Activated T-helper 1 cell treated with Interleukin-2 at 50 U/mL for 16 hours (primary cell): ENCODE measurements around the gene PPP1R12A.
"Not testable (repeated sequence)": the region's sequence is repeated elsewhere in the genome, so short reads cannot be mapped to it uniquely, and the experiment has no call there.

Source experiments
- DNase-seq: peaks from one replicate; pipeline ENCODE4 v3.0.0-alpha.2; 2020; ENCODE audit warnings: low read depth

The PPP1R12A gene

DNA sequence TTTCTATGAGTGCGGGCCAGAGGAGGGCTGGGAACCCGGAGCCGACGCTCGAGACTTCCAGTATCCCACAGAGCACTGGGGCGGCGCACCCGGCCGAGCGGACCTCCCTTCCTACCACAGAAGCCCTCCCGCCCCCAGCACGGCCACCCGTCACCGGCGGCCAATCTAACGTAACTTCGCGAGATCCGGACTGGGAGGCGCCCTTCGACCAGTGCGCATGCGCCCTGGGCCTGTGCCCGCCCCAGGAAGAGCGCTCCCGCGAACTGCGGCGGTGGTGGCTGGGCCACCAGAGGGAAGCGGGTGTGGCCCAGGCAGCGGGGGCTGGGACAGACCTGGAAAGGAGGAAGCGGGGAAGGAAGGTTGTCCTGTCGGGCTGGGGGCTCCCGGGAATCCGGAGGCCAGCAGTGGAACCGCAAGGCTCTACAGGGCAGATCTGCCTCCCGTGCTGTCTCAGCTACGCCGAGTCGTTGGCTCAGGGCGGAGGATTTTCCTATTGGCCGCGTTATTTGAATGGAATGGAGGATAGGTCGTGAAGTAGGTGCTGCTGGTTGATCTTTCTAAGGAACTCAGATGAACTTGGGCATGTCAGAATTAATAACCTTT, at the start of gene PPP1R12A:
PPP1R12A (minus strand) TSS at position 77 of the 603 bp plus-strand sequence. CDS start 166 bp downstream, outside the sequence.
- DNase-seq, result peak; percentile 91

DNA sequence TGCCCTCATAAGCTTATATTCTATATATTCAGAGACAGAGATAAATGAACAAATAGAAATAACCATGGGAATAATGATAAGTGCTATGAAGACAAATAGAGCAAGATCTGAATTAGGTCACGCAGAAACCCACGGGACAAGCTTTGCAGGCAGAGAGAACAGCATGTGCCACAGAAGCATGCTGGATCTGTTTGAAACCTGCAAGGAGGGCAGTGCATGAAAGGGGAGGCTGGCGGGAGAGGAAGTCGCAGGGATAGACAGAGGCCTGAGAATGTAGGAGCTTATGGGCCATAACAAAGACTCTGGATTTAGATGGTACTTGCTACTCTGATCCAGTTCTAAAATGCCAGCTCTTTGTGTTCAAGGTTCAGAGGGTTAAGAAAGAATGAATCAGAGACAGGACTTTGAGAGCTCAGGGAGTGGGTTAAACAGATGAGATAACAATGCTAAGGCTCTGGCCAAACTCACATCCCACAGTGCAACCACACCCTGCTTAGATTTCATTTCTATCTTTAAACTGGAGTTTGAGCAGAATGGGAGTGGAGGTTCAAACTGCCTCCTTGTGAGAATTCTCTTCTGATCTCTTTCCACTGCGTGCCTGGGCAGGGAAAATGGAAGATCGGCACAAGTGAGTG, 49.2 kb upstream of the PPP1R12A start:
- no peak for DNase-seq

DNA sequence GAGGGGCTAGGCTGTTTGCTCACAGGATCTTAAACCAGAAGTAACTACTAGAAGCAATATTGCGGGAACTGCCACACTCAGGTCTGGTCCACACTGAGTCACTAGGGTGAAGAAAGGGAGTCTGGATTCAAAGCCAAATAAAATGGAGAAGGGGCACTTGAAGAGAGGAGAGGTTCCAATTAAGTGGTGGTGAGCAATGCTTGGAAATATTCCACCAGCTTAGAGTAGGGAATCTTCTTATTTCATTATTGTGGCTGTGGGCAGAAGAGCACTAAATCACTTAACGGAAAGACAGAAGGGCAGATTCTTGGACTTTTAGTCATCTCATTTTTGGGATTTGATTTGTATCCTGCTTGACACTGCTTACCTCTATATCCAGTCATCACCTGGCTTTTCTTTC, 48.6 kb upstream of the PPP1R12A start:
- no peak for DNase-seq

DNA sequence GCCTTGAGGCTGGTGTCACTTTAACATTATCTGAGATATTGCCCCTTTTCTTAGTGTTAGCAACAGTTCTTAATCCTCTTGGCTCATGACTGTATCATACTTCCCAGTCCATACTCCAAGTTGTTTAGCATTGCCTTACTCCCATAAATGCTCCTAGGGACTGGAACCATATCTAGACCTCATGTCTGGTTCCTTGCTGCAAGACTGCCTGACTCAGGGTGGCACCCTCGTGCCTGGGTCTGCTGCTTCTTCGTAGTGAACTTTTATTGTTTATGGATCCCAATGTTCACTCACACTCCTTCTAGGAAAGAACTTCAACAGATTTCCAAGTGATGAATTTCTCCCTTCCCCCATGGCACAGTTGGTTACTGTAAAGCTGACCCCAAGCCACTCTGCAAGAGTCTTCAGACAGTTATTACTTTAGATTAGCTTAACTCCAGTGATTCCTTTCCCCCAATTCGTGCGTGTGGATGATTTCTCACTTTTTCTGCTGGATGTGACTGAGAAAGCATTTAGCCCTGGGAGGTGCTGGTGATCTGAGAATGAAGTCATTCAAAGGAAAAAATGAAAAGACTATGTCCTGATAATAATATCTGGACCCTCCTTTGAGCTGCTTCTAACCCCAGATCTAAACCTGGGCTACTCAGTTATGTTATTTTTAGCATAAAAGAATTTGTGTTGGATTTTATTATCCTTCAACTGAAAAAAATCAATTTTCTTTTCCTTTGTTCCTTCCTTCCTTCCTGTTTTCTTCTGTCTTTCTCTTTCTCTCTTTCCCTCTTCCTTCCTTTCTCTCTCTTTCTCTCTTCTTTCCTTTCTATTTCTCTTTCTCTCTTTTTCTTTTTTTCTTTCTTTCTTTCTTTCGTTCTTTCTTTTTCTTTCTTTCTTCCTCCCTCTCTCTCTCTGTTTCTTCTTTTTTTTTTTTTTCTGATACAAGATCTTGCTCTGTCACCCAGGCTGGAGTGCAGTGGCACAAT, 47.5 kb upstream of the PPP1R12A start:
- DNase-seq, result no peak

DNA sequence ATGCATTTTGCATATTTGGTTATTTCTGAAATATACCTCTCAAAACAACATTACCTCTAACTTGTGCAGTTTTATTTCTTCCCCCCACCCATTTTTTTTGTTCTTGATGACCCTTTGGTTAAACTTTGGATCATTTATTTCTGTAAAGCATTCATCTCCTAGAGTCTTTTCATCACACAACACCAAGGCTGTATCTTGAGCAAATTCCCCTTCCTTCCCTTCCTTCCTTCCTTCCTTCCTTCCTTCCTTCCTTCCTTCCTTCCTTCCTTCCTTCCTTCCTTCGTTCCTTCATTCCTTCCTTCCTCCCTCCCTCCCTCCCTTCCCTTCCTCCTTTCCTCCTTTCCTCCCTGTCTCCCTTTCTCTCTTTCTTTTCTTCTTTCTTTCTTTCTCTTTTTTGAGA, 43.8 kb upstream of the PPP1R12A start:
- no peak for DNase-seq

DNA sequence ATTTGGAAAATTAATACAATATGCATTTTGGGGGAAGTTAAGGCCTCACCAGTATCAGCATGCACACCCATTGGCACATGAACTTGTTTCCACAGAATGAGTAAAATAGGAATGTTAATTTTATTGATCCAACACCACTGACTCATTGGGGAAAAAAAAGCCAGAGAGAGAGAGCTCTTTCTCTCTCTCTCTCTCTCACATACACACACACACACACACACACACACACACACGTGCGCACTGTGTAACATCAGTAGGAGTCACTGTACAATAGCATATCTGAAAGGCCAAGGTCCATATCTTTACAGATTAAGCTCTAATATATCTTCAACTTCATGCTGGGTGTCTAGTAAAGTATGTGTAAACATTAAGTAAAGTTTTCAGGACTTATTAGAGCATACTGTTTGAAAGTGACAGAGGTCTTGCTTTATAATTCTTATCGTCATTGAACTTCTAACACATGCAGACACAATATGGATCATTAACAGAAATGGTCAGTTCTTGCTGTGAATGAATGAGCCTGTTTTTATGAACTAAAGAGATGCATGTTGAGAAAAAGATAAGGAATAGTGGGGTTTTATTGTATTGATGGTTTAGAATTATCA, 43.1 kb upstream of the PPP1R12A start:
- not testable (repeated sequence) for DNase-seq

DNA sequence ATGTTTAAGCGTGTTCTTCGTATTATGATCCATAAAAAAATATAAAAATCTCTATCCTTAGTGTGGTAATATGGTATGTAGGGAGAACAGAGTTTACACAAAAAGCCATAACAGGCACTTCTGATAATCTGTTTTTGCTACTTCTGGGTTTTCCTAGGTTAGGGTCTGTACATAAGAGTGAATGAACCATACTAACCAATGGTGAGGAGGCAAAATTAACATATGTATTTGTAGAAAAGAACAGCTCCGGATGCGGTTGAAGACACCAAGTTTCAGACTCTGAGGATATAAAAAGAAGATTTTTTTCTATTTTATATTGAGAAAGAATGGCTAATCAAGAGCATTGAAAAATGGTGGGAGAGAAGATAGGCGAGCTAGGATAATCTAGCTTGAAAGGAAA, 40.2 kb upstream of the PPP1R12A start:
- DNase-seq, result no peak

DNA sequence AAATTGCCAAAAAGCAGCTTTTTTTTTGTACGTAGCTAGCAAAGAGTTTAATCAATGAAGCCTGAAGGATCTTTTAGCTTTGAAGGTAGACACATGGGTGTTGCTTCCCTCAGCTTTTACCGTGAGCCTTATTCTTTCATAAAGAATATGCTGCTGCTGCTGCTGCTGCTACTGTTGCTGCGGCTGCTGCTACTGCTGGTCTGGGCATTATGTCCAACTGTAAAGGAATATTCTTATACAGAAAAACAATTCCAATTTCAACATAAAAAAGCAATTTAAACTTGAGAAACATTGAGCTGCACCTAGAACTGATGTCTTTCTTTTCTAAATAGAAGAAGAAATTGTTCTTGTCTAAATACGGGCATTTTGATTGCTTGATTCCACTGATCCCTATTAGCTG, 38.9 kb upstream of the PPP1R12A start:
- no peak for DNase-seq

DNA sequence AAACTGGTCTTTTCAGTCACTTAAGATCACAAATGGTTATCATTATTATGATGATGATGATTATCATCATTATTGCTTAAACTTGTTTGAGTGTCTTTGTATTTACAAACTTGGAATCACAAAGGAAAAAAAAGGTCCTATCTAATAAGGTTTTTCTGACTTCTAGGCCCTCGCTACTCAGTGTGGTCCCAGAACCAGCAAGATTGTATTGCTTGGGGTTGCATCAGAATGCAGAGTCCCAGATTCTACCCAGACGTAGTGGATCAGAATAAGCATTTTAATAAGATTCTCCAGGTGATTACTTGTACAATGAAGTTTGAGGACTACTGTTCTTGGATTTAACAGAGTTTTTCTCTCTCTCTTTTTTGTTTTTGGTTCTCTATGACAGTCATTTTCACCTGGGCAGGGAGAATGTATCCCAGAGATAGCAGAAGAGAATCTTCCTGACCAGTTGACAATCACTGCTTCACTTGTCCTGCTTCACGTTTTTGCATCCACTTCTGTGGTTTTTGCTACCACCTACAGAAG, 29.3 kb upstream of the PPP1R12A start:
- no peak for DNase-seq

DNA sequence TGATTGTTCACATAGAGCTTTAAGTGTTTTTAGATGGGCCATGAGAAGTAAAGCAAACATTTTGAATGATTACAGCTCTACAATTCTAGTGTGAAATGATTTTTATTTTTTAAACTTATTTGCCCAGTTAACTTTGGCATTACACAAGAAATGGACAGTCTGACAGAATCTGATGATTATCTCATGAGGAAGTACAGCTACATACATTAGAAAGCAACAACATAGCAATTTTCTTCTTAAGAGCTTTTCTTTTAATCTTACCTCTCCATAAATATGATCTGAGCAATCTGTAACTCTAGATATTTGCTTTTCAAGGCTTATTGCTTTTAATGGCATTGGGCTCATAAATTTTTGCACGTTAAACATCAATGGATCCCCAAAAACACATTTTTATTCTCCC, 26.5 kb upstream of the PPP1R12A start:
- DNase-seq, result no peak

DNA sequence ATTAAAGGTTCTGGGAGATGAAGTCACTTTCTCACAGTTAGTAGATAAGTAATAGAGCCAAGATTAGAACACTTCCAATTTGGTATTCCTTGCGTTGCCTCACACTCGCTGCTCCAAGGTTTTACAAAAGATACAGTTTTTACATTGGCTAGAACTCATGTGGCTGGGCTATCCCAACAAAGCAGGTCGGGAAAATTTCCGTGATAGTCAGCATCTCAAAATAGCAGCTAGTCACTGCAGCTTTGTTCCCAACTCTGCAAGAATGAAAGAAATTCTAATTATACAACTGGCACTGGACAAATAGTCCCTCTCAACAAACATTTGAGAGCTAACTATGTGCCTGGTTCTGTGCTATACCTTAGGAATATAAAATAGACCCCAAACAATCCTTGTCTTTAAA, 24.6 kb upstream of the PPP1R12A start:
- no peak for DNase-seq

DNA sequence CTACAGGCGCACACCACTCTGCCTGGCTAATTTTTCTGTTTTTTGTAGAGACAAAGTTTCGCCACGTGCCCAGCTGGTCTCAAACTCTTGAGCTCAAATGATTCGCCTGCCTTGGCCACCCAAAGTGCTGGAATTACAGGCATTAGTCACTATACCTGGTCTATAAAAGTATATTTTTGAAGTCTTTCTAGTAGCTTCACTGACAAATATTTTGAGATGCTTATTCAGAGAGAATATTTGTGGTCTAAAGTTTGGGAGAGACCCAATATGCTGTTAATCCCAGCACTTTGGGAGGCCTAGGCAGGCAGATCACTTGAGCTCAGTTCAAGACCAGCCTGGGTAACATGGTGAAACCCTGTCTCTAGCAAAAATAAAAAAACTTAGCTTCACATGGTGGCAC, 22.0 kb upstream of the PPP1R12A start:
- no peak for DNase-seq

DNA sequence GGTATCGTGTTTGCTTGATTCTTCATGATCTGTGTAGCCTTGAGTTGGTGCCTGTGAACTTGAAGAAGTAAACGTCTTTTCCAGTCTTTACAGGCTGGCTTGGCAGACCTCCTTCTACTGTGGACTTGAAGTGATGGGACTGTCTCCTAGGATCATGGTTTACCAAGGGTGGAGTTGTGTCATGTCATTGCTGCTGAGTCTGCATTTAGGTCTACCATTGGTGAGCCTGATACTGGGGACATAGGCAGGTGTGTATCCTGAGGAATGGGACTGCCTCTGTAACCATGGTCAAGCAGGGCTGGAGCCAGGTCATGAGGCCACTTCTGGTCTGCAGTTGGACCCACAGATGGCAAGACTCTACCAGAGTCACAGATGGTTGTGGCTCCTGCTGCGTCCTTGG, 20.7 kb upstream of the PPP1R12A start:
- DNase-seq, result no peak

DNA sequence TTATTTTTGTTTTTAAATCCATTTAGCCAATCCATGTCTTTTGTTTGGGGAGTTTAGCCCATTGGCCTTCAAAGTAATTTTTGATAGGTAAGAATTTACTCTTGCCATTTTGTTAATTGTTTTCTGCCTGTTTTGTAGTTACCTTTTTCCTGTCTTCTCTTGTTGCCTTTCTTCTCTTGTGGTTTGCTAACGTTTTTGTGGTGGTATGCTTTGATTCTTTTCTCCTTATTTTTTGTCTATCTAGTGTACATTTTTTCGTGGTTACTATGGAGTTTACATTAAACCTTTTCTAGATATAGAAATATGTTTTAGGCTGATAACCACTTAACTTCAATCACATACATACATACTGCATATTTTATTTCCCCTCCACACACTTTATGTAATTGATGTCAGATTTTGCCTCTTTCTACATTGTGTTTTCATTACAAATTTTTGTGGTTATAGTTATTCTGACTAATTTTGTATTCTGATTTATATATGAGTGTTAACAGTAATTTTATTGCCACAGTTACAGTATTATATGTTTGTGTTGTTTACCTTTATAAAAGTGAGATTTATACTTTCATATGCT, 19.2 kb upstream of the PPP1R12A start:
- no peak for DNase-seq

DNA sequence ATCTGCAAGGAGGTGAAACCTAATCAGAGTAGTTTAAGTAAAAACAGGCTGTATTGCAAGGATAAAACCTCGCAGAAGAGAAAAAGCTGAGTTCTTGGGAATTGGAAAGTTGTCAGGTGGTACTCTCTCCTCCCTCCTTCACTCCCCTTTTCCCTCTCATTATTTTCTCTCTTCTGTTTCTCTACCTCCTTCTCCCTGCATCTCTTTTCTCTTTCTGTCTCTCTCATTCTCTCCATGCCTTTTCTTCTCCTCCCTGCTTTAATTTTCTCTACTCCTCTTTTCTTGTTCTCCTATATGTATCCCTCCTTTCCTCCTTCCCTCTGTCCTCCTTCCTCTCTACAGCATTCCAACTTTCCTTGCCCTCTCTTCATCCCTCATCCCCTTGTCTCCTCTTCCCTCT, 14.2 kb upstream of the PPP1R12A start:
- DNase-seq, result no peak

DNA sequence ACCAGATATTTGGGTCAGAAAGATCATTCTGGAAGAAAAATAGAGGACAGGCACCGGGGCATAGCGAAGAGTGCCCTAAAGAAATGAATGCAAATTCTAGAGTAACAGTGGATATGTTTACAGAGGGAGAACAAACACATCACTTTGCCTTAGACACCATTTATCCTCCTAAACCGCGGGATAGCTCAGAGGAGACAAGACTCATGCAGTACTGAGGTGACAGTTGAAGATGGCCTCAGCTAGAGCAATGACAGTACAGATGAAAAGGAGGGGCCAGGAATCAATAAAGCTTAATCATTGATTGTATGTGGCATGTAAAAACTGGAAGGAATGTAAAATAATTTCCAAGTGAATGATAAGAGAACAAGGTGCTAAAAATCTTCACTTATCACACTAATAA, 10.5 kb upstream of the PPP1R12A start:
- no peak for DNase-seq

DNA sequence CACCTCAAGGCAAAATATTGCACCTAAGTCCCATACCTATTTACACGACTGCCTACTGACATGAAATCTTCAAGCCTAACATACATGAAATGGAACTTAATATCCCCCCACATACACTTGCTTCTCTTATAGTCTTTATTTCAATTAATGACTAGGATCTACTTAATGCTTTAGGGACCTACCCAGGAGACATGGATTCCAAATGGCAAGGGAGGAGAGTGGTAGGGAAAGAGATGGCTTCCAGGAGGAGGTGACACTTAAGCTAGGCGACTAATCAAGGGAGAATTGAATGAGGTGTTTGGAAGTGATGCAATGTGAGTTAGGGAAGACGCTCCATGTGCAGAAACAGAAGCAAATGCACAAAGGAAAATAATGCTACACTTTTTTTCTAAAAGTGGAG, 9.7 kb upstream of the PPP1R12A start:
- no peak for DNase-seq

DNA sequence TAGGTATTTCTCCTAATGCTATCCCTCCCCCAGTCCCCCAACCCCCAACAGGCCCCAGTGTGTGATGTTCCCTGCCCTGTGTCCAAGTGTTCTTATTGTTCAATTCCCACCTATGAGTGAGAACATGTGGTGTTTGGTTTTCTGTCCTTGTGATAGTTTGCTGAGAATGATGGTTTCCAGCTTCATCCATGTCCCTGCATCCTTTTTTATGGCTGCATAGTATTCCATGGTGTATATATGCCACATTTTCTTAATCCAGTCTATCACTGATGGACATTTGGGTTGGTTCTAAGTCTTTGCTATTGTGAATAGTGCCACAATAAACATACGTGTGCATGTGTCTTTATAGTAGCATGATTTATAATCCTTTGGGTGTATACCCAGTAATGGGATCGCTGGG, 7.9 kb upstream of the PPP1R12A start:
- DNase-seq, result not testable (repeated sequence)

DNA sequence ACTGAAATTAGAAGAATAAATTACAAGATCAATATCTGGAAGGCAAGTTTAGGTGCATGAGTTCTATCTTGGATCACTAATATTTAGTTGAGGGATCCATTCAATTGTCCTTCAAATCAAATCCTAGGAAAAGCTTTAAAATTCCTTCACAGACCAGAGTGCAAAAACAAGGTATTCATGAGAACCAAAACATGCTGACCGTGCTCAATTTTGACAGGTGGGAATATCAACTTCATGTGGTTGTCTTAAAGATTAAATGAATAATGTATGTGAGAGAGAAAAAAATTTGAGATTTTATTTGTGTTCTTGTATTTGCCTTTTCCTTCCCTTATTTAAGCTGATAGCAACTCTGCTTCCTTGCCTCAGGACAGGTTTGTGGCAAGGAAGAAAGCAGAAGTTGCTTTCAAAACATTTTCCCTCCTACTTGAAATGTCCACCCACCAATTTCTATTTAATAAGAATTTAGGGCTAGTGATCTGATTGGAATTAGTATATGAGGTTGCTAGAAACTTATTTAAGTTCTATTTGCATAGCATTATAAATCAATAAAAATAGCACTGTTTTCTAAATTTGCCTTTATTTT, 4.9 kb upstream of the PPP1R12A start:
- no peak for DNase-seq

DNA sequence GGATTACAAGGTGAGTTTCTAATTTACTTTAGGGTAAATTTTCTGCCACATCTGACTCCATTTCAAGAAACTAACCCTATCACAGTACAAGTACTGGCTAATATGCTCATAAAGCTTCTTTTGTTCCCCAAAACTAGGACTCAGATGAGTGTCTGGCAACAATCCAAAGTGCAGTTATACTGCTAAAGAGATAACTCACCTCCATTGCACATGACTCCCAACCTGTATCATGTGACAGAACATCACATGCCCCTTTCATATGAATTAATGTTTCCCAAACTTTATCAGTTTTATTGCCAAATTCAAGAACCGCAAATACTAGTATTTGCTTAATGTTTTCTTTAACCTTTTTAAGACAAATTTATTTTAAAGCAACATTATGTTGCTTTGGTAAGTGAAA, 3.9 kb upstream of the PPP1R12A start:
- DNase-seq, result no peak

DNA sequence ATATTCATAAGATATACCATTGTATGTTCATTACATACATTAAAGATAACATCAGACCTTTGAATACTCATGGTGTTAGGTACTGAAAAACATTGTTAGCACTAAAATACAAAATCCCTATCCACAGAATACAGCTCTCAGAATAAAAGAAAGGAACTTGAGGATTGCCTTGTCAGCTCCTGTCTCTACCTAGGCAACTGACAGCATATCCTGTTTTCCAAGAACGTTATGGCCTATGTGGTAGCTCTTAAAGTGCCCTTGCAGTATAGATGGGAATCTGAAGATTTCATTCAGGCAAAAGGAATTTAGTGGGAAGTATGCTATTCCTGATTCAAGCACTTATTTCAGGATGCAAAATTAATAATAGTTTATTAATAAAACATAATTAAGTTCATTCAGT, 1.8 kb upstream of the PPP1R12A start:
- DNase-seq, result no peak
